GM12892 (cell line): ENCODE results near the gene PEX14.

ENCODE experiments used
- POLR2A ChIP-seq: IDR thresholded peaks from 2 replicates; pipeline ENCODE4 v1.6.1; 2011; ENCODE audit warnings: low read depth, low read length, control low read depth
- POLR2AphosphoS5 ChIP-seq: IDR thresholded peaks from 2 replicates; pipeline ENCODE4 v1.6.1; 2011; ENCODE audit warnings: low read depth, low read length, control low read depth

DNA sequence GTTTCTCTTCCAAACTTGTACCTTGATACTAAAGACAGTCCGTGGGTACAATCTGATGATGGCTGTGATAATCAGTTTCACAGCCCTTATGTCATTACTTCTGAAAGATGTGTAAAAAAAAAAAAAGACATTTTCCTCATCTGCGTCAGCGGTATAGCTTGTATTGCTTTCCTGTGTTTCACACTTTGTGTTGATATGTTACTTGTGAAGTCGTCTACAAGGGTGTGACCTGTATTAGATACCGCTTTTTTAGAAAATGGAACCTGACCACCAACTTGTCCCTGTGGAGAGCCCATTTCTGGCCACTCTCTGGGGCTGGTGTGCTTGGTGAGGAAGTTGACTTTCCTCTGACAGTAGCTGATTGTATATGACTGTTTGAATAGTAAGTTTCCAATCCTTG lies 50.5 kb downstream of the PEX14 start:
- TF ChIP-seq POLR2A: no peak
- no peak for TF ChIP-seq POLR2AphosphoS5
